Measurements from ENCODE around the gene PPDPF.
"Not testable (repeated sequence)": the region's sequence is repeated elsewhere in the genome, so short reads cannot be mapped to it uniquely, and the experiment has no call there.

The PPDPF gene

DNA sequence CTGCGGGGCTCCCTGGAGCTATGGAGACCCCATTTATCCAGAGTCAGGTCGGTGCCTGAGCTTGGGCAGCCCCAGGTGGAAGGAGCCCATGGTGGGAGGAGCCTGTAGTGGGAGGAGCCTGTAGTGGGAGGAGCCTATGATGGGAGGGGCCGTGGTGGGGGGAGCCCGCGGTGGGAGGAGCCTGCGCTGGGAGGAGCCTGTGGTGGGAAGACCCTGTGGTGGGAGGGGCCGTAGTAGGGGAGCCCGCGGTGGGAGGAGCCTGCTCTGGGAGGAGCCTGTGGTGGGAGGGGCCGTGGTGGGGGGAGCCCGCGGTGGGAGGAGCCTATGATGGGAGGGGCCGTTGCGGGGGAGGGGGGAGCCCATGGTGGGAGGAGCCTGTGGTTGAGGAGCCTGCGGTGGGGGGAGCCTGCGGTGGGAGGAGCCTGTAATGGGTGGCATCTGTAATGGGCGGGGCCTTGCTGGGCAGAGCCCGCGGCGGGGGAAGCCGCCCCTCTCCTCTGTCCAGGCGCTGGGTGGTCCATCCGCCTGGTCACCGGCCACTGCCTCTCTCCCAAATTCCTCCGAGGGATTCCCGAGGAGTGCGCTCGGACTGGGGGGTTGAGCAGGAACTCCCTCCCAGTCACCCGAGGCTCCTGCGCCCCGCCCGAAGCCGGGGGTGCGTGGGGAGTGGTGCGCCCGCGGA, 32.8 kb downstream of the PPDPF start:
- peak; percentile 88 for DNase-seq

GRCh38 chr20:63553933-63554290, 33.3 kb downstream of the PPDPF start, which contains the start of gene FNDC11:
Gene FNDC11, plus strand, starts transcription at chr20:63554159. Its CDS starts 1,505 bp downstream, at chr20:63555664.
- DNase-seq: no peak

DNA sequence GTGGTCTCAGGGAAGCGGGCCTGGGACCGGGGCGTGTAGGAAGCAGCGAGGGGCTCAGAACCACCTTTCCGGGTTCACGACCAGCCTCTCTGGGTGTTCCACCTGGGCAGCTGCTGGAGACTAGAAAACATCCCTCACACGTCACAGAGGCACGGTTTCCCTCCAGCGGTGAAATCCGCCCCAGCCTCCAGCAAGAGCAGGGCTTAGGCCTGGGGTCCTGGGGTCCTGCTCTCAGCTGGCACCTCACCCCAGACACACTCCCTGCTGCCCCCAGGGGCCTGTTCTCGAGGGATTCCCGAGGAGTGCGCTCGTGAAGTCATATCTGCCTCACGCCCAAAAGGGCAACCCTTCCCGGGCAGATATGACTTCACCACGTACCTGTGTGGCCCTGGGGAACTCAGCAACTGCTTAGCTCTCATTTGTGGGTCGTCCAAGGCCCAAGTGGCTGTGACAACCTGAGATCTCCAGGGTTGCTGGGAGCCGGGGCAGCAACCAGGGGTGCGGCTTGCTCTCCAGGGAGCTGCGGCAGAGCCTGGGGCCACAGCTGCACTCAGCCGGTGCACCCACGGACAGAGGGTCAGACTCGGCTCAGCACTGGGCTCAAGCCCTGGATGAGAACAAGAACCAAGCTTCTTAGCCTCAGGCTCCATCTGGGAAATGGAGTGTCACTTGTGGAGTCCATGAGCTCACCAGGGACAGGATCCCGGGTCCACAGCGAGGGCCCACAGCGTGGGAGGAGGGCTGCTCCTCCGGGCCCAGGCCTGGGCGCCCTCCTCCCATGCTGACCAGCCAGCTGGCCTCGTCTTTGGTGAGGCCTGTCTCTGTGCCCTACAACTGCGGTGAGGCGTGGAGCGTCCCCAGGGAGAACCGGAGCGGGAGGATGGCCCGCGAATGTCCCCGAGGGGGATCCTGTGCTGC, 34.1 kb downstream of the PPDPF start:
- no peak for DNase-seq

- DNase-seq: no peak
Observed at GRCh38 chr20:63555661-63556381, 35.3 kb downstream of the PPDPF start.

- DNase-seq: no peak
Observed at GRCh38 chr20:63556873-63557478, 36.4 kb downstream of the PPDPF start.

DNA sequence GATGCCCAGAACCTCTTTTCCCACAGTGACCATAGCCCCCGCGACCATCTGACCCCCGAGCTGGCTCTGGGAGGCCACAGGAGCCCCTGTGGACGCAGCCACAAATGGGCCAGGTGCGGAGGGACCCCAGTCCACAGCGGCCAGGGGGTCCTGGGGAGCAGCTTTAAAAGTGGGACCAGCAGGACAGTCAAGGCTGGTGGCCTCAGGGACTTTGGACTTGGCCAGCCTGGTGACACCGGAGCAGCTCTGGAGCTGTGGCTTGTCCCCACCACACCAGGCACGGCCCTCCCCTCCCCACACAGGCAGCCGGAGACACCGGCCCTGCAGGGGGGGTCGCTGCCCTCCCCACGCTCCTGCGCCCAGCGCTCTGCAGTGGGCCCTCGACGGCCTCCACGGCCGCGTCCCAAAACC, 36.9 kb downstream of the PPDPF start:
- DNase-seq: no peak

- no peak for DNase-seq
Observed at GRCh38 chr20:63558804-63559484, 38.4 kb downstream of the PPDPF start.

GRCh38 chr20:63559485-63560332, 39.1 kb downstream of the PPDPF start:
- DNase-seq: not testable (repeated sequence)

DNA sequence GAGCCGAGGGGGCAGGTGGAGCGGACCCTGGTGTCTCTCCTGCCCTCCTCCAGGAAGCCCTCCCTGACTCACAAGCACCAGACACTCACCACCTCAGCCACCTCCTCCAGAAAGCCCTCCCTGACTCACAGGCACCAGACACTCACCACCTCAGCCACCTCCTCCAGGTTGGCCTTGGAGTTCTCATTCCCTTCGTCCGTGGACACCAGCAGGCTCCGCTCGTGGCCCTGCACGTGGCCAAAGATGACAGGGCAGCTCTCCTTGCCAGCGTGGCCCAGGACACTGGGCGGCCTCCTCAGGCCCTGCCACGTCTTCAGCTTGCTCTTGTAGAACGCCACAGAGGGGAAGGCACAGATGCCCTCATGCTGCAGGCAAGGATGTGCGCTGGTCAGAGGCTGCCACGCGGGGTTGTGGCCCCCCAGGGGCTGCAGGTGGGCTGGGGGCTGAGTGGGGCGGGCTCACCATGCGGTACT, 39.8 kb downstream of the PPDPF start:
- DNase-seq: no peak

DNA sequence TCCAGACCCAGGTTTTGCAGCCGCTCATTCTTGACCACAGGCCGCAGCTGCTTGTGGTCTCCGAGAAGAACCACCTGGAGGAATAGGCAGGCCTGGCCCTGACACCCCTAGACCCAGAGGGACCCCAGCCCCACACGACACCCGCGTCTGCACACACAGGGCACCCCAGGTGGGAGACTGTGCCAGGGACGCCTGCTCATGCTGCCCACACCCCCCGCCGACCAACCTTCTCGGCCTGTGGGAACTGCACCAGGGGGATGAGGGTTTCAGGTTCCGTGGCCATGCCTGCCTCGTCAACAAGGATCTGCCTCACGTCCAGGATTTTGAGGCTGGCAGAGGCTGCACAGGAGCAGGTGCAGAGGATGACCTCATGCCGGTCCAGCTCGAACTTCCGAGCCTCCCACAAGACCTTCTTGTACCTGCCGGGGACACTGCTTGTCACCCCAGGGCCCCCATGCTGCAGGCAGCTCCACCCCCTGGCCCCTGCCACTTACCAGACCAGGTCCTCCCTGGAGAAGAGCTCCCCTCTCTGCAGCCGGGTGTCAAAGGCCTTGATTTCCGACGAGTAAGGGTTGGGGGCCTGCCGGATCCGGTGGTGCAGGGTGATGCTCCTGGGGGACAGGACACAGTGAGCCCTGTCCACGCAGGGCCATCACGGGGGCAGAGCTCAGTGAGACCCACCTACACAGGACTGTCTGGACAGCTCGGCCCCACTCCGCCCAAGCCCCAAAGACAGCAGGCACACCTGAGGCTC, 40.5 kb downstream of the PPDPF start:
- no peak for DNase-seq

- DNase-seq: no peak
Observed at GRCh38 chr20:63561624-63562396, 41.2 kb downstream of the PPDPF start.

DNA sequence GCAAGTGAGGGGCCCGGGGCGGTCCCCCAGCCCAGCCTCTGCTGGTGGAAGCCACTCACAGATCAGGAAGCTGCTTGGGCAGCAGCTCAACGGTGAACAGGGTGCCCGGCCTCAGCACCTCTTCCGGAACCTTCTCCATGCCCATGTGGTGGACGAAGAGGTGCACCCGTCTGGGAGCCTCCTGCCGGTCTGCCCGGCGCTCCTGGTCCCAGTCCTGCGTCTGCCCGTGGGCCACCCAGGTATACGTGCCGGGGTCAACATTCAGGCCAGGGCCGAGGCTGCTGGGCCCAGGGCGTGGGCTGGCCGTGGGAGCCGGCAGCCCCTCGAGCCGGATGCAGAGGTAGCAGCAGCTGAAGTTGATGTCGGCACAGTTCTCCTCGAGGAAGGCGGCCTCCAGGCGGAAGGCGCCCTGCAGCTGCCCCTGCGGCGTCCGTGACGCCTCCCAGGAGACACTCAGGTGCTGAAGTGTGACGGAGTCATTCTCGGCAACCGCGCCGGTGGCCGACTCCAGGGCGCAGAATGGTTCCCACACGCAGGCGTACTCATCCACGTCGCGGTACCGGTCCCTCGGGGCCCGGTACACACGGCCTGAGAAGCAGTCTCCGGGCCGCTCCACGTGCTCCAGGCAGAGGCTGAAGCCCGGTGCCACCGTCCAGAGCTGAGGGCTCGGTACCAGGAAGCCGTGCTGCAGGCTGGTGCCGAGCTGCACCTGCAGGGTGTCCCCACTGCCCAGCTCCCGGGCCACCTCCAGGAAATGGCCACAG, 42.1 kb downstream of the PPDPF start:
- DNase-seq: no peak

DNA sequence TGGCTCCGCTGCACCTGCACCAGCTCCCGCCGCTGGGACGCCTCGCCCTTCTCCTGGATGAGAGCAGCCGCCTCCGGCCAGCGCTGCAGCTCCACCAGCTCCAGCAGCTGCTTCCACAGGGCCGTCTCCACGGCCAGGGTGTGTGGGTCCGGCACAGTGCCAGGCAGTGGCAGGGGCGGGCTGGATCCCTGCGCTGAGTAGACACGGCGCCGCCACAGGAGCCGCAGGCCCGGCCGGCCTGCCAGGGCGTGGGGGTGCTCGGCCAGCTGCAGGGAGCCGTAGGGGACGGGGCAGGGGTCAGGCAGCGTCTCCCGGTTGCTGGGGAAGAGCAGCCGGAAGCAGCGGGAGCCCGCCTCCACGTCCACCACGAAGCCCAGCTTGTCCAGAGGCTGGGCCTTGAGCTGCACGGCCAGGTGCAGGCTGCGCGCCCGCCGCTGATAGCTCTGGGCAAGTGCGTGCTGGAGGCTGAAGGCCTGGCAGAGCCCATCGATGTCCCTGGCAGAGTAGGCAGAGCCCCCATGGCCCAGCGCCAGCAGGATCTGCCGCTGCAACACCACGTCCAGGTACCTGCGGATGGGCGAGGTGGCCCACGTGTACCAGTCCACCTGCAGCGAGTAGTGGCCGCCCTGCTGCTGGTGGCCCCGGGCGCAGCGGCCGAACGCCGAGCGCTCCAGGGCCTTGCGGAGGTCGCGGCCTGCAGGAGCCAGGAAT, 42.8 kb downstream of the PPDPF start:
- DNase-seq: no peak

DNA sequence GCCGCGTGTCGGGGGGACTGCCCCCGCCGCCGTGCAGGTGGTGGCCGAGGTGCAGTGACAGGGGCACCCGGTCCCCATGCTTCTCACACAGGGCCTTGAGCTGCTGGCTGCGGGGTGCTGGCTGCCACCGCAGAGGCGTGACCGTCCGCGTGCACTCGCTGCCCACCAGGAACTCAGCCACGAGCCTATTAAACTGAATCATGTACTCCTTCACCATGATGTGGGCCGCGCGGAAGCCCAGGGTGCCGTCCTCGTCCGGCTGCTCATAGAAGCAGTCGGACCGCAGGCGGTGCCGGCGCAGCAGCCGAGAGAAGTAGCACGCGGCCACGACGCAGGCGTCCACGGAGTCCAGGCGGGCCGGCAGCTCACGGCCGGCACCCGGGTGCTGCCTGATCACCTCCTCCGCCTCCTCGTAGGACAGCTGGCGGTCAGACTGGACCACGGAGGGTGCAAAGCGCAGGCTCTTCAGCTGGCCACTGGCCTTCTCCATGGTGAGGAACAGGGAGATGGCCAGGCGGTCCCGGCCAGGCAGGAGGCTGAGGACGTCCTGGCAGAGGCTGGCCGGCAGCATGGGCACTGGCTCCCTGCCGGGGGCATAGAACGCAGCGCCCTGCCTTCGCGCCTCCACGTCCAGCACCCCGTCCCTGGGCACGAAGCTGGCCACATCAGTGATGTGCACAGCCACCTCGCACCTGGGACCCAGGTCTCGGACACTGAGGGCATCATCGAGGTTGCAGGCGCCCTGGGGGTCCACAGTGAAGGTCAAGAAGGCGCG, 43.7 kb downstream of the PPDPF start:
- no peak for DNase-seq

DNA sequence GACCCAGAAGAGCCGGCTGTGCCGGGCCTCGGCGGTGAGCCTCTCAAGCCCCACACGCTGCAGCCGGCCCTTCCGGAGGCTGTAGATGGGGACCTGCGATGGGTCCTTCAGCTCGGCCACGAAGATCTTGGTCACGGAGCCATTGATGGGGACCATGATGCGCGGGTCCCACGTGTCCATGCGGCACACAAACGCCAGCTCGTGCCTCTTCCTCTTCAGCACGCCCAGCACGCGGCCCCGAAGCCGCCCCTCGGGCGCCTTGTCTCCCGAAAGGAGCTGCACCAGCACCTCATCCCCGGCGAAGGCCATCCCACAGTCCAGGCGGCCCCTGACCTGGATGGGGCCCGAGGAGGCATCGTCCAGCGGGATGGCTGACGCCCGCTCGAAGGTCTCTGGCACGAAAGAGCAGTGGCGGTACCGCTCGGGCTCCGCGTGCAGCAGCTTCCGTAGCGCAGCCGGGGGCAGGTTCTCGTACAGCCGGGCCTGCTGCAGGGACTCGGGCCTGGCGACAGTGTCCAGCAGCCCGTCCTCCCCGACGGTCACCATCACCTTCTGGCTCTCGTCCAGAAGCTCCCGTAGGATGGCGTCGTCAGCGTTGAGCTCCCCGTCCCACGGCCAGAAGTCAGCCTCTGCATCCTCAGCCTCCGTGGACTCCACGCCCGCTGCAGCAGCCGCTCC, 44.6 kb downstream of the PPDPF start:
- DNase-seq: no peak

GRCh38 chr20:63565699-63566335, 45.3 kb downstream of the PPDPF start:
- DNase-seq: no peak
